Esophagus muscularis mucosa (tissue), 4 donors: ENCODE results near the gene CYP3A4. TPM values are rescaled to one million over a fixed set of nuclear protein-coding genes. Genes with fewer than 3 reads are reported as not detected.
"Not testable (repeated sequence)": the region's sequence is repeated elsewhere in the genome, so short reads cannot be mapped to it uniquely, and the experiment has no call there.

Experiments
- DNase-seq: peaks from one replicate; pipeline ENCODE4 v3.0.0-alpha.2; 2017; ENCODE audit errors: extremely low spot score
- H3K27ac ChIP-seq, 4 donors: fragments of 200-600 bp; sonication (generic); replicated peaks in 1 of 4; 1 replicate in 3 of 4; 2 replicates in 1 of 4; pipeline ENCODE4 v1.5.1; 2016 to 2019; ENCODE audit warnings: mild to moderate bottlenecking in 1 of 4
- H3K27me3 ChIP-seq, 4 donors: fragments of 200-600 bp; sonication (generic); one replicate each; pipeline versions ENCODE4 v1.5.1 to v1.6.0; 2016 to 2019
- H3K36me3 ChIP-seq, 4 donors: fragments of 200-600 bp; sonication (generic); one replicate each; pipeline ENCODE4 v1.5.1; 2016 to 2019
- H3K4me1 ChIP-seq, 4 donors: fragments of 200-600 bp; sonication (generic); one replicate each; pipeline ENCODE4 v1.5.1; 2016 to 2019
- H3K4me3 ChIP-seq, 4 donors: fragments of 200-600 bp; sonication (generic); 1 replicate in 2 of 4; 2 replicates in 2 of 4; pipeline ENCODE4 v1.5.1; 2016 to 2019; ENCODE audit warnings: mild to moderate bottlenecking in 4 of 4, moderate library complexity in 1 of 4
- H3K9me3 ChIP-seq, 4 donors: fragments of 200-600 bp; sonication (generic); 1 replicate in 3 of 4; 2 replicates in 1 of 4; pipeline ENCODE4 v1.5.1; 2016 to 2019
- CTCF ChIP-seq, 3 experiments: fragments of 200-600 bp in 2 of 3; fragments of 450-650 bp in 1 of 3; sonication (generic) in 2 of 3; IDR thresholded peaks; one replicate each; pipeline ENCODE4 v1.5.1; 2017 to 2019; ENCODE audit warnings: antibody characterized with exemption in 3 of 3, mild to moderate bottlenecking in 2 of 3, moderate library complexity in 1 of 3
- EP300 ChIP-seq: sonication (generic); formaldehyde crosslinking; IDR thresholded peaks from one replicate; pipeline ENCODE4 v1.6.1; 2017; ENCODE audit warnings: antibody characterized with exemption
- POLR2A ChIP-seq: fragments of 450-650 bp; IDR thresholded peaks from one replicate; pipeline ENCODE4 v1.6.1; 2017; ENCODE audit warnings: antibody characterized with exemption, moderate library complexity, mild to moderate bottlenecking, low read depth
- POLR2AphosphoS5 ChIP-seq, 2 donors: sonication (generic); formaldehyde crosslinking; IDR thresholded peaks; one replicate each; pipeline ENCODE4 v1.6.1; 2017; ENCODE audit warnings: antibody characterized with exemption in 2 of 2
- WGBS: methylation state at CpG from one replicate; pipeline ENCODE4 v1.1.5; 2018; 5-methylcytosine and 5-hydroxymethylcytosine counted together
- intact Hi-C: fragments of 100-400 bp; cut with DNase I; formaldehyde crosslinking; loops from one replicate; pipeline ENCODE4 v1.15.1; 2023
- total RNA-seq, 4 donors: library from RNA; depleted of rRNA; stranded (reverse); fragments of >200 nt; gene quantifications; one replicate each; pipeline versions ENCODE4 v1.1.0 to v1.2.1, GENCODE V29; 2016

Gene CYP3A4
- total RNA-seq, 4 donors from 2014 or later = not detected

- 45% methylated on average over 7 of the region's 7 CpGs for WGBS
- TF ChIP-seq POLR2AphosphoS5 (IDR thresholded peaks at IDR 0.05) (peak in 1 of 2 donors; percentile 36), POLR2A (no peak)
- intact Hi-C loops = no loop called here
- Histone ChIP-seq H3K4me1 (peaks cover 0 to 3% (median 0%) of the 10 kb centered on the region in 4 donors), H3K36me3 (no peaks in the 10 kb centered on the region), H3K4me3 (no peak overlapping the region), H3K27ac (no peak overlapping the region), H3K9me3 (no peaks in the 10 kb centered on the region), H3K27me3 (no peaks in the 10 kb centered on the region)
- no peak for DNase-seq
Observed at GRCh38 chr7:99762680-99763327, 21.2 kb downstream of the CYP3A4 start.

- 100% methylated on average over 1 of the region's 1 CpG for WGBS
- intact Hi-C loops = no loop called here
- H3K9me3 ChIP-seq = no peaks in the 10 kb centered on the region
- H3K27me3 ChIP-seq = no peaks in the 10 kb centered on the region
- no peak overlapping the region for H3K27ac ChIP-seq
- peaks cover 0 to 21% (median 17%) of the 10 kb centered on the region in 4 donors for H3K4me1 ChIP-seq
- H3K4me3 ChIP-seq = no peak overlapping the region
- DNase-seq = no peak
- no peaks in the 10 kb centered on the region for H3K36me3 ChIP-seq
- TF ChIP-seq EP300 (no peak), POLR2AphosphoS5 (IDR thresholded peaks at IDR 0.05) (no peak), POLR2A (no peak), CTCF (IDR thresholded peaks at IDR 0.05) (no peak)
Observed at GRCh38 chr7:99755085-99755484, 28.9 kb downstream of the CYP3A4 start.

- Histone ChIP-seq H3K36me3 (no peaks in the 10 kb centered on the region), H3K27me3 (no peaks in the 10 kb centered on the region), H3K27ac (peak overlapping the region in 1 of 4 donors; percentile 65), H3K9me3 (no peaks in the 10 kb centered on the region), H3K4me3 (no peak overlapping the region), H3K4me1 (peaks cover 0 to 21% (median 17%) of the 10 kb centered on the region in 4 donors)
- intact Hi-C loops = no loop called here
- DNase-seq = peak; percentile 90
- TF ChIP-seq POLR2AphosphoS5 (IDR thresholded peaks at IDR 0.05) = peak in 1 of 2 donors; percentile 23
- TF ChIP-seq POLR2A = no peak
- 13% methylated on average over 3 of the region's 3 CpGs for WGBS
Observed at GRCh38 chr7:99752356-99752755, 31.6 kb downstream of the CYP3A4 start.

- intact Hi-C loops, H3K36me3 ChIP-seq, H3K27me3 ChIP-seq, H3K9me3 ChIP-seq, H3K4me3 ChIP-seq: not testable (repeated sequence)
- Histone ChIP-seq H3K27ac (peak overlapping the region in 1 of 4 donors; percentile 65), H3K4me1 (peaks cover 0 to 21% (median 17%) of the 10 kb centered on the region in 4 donors)
- WGBS = 8% methylated on average over 5 of the region's 5 CpGs
- peak; percentile 42 for DNase-seq
Observed at GRCh38 chr7:99751322-99752052, 32.5 kb downstream of the CYP3A4 start.

GRCh38 chr7:99748846-99749579 is 35.0 kb downstream of the CYP3A4 start:
- Histone ChIP-seq H3K4me1 (peaks cover 0 to 21% (median 17%) of the 10 kb centered on the region in 4 donors), H3K9me3 (no peaks in the 10 kb centered on the region), H3K27me3 (no peaks in the 10 kb centered on the region), H3K36me3 (no peaks in the 10 kb centered on the region), H3K4me3 (no peak overlapping the region), H3K27ac (no peak overlapping the region)
- DNase-seq = peak; percentile 78
- TF ChIP-seq POLR2AphosphoS5 (IDR thresholded peaks at IDR 0.05) (no peak), POLR2A (no peak), CTCF (IDR thresholded peaks at IDR 0.05) (no peak), EP300 (no peak)
- 82% methylated on average over 6 of the region's 6 CpGs for WGBS
- intact Hi-C loops = no loop called here

GRCh38 chr7:99746915-99747314 is 37.1 kb downstream of the CYP3A4 start:
- H3K4me1 ChIP-seq = peaks cover 0 to 15% (median 10%) of the 10 kb centered on the region in 4 donors
- H3K9me3 ChIP-seq, H3K27ac ChIP-seq, intact Hi-C loops, H3K27me3 ChIP-seq, H3K36me3 ChIP-seq, DNase-seq, H3K4me3 ChIP-seq: not testable (repeated sequence)
- 85% methylated on average over 3 of the region's 3 CpGs for WGBS

- H3K27ac ChIP-seq, H3K4me1 ChIP-seq, H3K36me3 ChIP-seq, H3K9me3 ChIP-seq, H3K27me3 ChIP-seq, DNase-seq, H3K4me3 ChIP-seq, intact Hi-C loops: not testable (repeated sequence)
- 82% methylated on average over 3 of the region's 3 CpGs for WGBS
Observed at GRCh38 chr7:99745395-99745794, 38.6 kb downstream of the CYP3A4 start.
